Measurements from ENCODE around the gene PROB1. TPM values are rescaled to one million over a fixed set of nuclear protein-coding genes. Genes with fewer than 3 reads are reported as not detected.

PROB1 gene
- total and polyA plus RNA-seq, 2 of the 13 experiments (the other 11 are each of a cell fraction or from before 2014, with no cell fraction given) = 0.69 to 1.1 TPM

DNA sequence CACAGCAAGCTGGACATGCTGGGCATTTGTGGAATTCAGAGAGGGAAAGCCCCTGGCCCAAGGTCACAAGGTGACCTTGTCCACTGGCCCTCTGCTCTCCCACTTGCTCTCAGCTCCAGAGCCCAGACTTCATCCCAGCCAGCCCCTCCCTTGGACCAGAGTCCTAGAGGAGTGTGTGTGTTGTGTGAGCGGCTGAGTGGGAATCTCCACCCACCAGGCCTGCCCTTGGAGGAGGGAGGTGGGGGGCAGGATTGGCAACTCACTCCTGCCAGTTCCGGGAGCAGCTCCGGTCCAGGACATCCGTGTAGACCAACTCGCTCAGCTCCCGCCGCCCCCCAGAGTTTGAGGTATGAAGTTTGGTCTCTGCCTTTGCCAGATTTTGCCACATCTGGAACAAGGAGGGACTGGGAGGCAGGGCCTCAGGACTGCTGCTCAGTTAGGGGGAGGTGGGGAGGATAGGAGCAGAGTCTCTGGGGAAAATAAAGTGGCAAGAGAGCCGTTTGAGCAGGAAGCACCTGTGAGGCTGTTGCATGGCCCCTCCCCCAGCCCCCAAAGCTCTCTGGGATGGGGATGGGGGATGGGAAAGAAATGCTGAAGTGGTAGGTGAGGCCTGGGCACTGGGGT, 6.6 kb downstream of the PROB1 start:
- H3K4me2 ChIP-seq (ENCODE audit: low read depth, low read length) = peak overlapping the region; percentile 88
- no peaks in the 10 kb centered on the region for H4K20me1 ChIP-seq (ENCODE audit: insufficient read depth, low read length)
- DNase-seq (ENCODE audit: low spot score) = peak; percentile 63
- peak overlapping the region; percentile 32 to 67 (median 47) for H3K4me3 ChIP-seq (replicated peaks in 1 of 3; ENCODE audit: insufficient read depth in 1 of 3, low read depth in 2 of 3, low read length in 3 of 3)
- H3K9me3 ChIP-seq (ENCODE audit: low read length) = no peaks in the 10 kb centered on the region
- in situ Hi-C loops (cut with HindIII; ENCODE audit: extremely low pct_ligation_motif_present, low pct_unique_long_range_greater_than_20kb) = no loop called here
- no TSS peak for BruUV-seq (replicated peaks)
- 0% methylated on average over 3 of the region's 8 CpGs for WGBS (ENCODE audit: low lambda C conversion rate)
- peaks cover 10% of the 10 kb centered on the region for H3K79me2 ChIP-seq (ENCODE audit: insufficient read depth, low read length)
- peak; percentile 56 for ATAC-seq
- ChIA-PET POLR2A (interaction anchor here (0.9 to 3.0 kb wide), 6 partner anchors 12 to 115 kb away, joined by 3 to 12 read pairs (median 4); partner anchors contain the start of genes PAIP2 and SPATA24), CTCF (ENCODE audit: low intra/inter-chr PET ratio, low total read pairs) (no interaction called here)
- H3K36me3 ChIP-seq (replicated peaks in 1 of 2; ENCODE audit: control insufficient read depth in 1 of 2, insufficient read depth in 2 of 2, low read length in 2 of 2) = no peaks in the 10 kb centered on the region
- H2AFZ ChIP-seq (ENCODE audit: low read length) = no peak overlapping the region
- peak; percentile 91 for FAIRE-seq
- intact Hi-C loops (cut with micrococcal nuclease; ENCODE audit: unreplicated experiment) = no loop called here
- peak overlapping the region; percentile 38 for H3K27ac ChIP-seq (ENCODE audit: extremely low read length, insufficient read depth, low read length)
- no peaks in the 10 kb centered on the region; a peak in 1 of 5 replicates for H3K27me3 ChIP-seq (ENCODE audit: control insufficient read depth in 1 of 2, insufficient read depth in 2 of 2, low read length in 2 of 2)
- H3K4me1 ChIP-seq (ENCODE audit: insufficient read depth, low read length) = peaks cover 71% of the 10 kb centered on the region
- peak overlapping the region; percentile 48 for H3K9ac ChIP-seq (ENCODE audit: insufficient read depth, low read depth, low read length)
- TF ChIP-seq HBP1 (CRISPR knock-in tag; IDR thresholded peaks at IDR 0.05; ENCODE audit: low read depth) (no peak), ZNF777 (CRISPR knock-in tag; IDR thresholded peaks at IDR 0.05) (no peak), TIGD3 (CRISPR knock-in tag; IDR thresholded peaks at IDR 0.05; ENCODE audit: borderline replicate concordance) (no peak), MTA1 (CRISPR knock-in tag; IDR thresholded peaks at IDR 0.05; ENCODE audit: borderline replicate concordance) (peak; percentile 87), HCFC1 (IDR thresholded peaks at IDR 0.05; ENCODE audit: low read depth, low read length) (no peak), ZNF407 (CRISPR knock-in tag; IDR thresholded peaks at IDR 0.05; ENCODE audit: not compliant biosample characterization) (peak; percentile 12), CEBPG (CRISPR knock-in tag; IDR thresholded peaks at IDR 0.05) (no peak), ZNF34 (CRISPR knock-in tag; IDR thresholded peaks at IDR 0.05; ENCODE audit: borderline replicate concordance) (no peak), NFYB (CRISPR knock-in tag; IDR thresholded peaks at IDR 0.05) (no peak), FOXO1 (CRISPR knock-in tag; IDR thresholded peaks at IDR 0.05) (no peak), ZUFSP (CRISPR knock-in tag; IDR thresholded peaks at IDR 0.05; ENCODE audit: borderline replicate concordance) (no peak)
